GM19043 (cell line): ENCODE results near the gene COL5A3.

Experiments used
- ATAC-seq: cut with Tn5 transposase; IDR thresholded peaks from one replicate; pipeline ENCODE4 v1.9.1; 2021; ENCODE audit warnings: low read depth; ENCODE audit not compliant: unreplicated experiment

COL5A3 gene

DNA sequence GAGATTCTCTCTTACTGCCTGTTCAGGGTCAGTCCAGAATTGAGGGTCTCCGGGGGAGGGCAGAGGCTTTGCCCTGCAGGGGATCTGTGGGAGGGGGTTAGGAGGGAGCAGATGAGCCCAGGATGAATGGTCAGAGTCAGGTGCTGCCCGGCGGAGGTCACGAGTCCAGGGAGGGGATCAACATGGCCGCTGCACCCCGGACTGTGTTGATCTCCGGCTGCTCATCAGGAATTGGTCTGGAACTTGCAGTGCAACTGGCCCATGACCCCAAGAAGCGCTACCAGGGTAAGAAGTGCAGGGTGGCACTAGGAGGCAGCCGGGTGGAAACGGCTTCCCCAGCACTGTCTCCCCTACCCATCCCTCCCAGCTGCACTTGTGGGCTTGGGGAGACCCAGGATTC is 3.0 kb upstream of the COL5A3 start, which contains the start of gene RDH8:
Gene RDH8 (plus strand): TSS at position 168 of the 400 bp plus-strand sequence. CDS start 15 bp downstream, at position 183.
- no peak for ATAC-seq

DNA sequence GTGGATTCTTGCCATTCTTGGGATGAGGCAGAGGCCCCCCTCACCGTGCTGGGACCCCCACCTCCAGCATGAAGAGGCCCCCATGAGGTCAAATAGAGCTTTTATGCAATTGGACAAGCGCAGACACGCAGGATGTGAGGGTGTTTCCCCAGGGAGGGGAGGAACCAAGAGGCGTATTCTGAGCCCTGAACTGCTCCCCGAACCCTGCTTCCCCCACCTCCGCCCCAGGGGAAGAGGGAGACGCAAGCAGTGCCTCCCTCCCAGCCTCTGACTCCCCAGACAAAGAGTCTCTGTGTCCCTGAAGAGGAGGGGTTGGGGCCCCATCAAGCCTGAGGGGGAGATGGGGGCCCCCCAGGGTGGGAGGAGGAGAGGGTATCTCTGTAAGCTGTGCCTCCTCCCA is 1.7 kb upstream of the COL5A3 start:
- no peak for ATAC-seq

DNA sequence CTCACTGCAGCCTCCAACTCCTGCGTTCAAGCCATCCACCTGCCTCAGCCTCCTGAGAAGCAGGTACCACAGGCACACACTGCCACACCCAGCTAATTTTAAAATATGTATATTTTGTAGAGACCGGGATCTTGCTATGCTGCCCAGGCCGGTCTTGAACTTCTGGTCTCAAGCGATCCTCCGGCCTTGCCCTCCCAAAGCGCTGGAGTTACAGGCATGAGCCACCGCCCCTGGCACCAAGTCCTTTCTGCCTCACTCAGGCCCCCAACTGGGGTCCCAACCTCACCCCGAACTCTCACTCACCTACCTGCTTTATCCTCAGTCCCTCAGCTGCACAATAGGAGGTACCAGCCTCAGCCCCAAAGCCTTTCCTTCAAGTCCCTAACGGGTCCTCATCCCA is 635 bp upstream of the COL5A3 start:
- no peak for ATAC-seq

DNA sequence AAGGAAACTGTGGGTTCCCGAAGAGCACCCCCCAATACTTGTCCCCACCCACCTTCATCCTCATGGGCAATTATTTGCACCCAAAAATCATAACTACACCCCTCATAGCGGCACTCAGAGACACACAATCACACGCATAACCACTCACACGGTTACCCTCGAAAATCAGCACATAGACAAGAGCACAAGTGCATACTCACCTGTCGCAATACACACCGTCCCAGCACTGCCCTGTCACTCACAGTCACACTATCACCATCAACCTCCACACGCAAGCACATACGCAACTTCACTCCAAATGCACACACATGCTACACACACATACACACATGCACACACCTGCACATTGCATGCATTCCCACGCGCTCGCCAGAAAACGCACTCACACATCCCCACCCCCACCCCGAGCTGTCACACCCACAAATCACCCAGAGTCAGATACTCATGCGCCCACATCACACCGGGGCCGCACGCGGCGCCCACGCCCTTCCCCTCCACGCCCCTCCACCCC is 535 bp downstream of the COL5A3 start:
- no peak for ATAC-seq

DNA sequence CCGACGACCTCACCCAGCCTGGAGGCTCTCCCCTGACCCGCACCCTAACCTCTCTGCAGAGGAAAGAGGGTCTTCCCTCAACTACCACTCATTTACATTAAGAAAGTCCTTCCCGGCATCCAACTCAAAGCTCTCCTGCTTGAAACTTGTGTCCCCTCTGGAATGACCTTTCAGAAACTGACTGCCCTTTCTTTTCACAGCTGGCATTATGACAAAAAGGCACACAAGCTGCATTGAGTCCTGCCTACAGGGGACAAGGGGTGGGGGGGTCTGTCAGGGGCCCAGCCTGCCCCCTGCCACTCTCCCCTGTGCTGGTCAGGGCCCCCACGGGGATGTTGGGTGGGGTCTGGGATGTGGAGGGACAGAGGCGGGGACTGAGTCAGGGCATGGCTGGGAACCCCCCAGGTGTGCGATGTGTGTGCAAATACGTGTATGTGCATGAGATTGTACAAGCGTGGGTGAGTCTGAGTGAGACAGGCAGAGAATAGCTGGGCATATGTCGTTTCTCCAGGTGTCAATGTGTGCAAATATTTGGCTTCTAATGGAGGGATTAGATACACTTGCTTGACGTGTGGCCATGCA is 2.0 kb downstream of the COL5A3 start:
- no peak for ATAC-seq

DNA sequence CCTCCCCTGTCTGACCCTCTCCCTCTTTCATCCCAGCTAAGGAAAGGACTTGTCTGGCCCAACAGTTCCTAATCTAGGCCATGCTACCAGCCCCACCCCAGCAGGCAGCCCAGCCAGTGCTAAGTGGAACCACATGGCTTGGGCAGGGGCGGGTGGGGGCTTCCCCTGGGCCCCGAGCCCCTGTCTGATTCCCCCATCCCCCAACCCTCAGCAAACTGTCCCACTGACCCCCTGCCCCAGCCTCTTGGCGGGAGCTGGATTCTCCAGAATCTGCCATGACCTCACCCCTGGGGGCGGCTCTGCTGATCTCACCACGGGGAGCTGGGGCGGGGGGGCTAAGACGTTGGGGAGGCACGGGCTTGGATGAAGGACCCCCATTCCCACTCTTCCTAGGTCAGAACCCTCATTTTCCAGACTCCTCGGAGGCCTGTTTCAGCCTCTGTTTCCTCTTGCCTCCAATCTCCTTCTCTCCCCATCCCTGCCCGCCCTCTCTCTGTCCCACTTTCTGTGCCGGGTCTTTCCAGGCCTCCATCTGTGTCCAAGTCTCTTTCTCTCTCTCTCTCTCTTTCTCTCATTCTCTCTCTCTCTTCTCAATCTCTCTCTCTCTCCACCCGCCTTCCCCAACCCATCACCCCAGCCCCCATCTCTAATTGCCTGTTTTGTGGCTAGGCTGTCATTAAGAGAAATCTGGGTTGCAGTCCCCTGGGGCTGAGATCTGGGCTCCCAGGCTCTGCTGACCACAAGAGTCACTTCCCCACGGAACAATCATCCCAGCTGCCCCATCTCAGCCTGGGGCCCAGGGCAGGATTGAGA is 2.7 kb downstream of the COL5A3 start:
- ATAC-seq = no peak

DNA sequence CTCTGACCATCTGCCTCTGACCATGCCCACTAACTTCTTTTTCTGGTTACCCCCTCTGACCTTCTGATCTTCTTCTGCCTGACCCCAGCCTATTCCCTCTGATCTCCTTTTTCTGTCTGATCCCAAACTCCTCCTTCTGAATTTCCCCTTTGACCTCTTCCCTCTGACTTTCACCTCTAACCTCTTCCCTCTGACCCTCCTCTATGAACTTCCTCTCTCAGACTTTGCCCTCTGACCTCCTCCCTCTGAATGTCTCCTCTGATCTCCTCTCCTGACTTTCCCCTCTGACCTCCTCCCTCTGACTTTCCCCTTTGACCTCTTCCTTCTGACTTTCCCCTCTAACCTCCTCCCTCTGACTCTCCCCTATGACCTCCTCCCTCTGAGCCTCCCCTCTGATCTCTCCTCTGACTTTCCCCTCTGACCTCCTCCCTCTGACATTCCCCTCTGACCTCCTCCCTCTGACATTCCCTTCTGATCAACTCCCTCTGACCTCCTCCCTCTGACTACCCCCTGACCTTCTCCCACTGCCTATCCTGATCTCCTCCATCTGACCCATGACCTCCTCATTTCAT is 3.5 kb downstream of the COL5A3 start:
- ATAC-seq = no peak

DNA sequence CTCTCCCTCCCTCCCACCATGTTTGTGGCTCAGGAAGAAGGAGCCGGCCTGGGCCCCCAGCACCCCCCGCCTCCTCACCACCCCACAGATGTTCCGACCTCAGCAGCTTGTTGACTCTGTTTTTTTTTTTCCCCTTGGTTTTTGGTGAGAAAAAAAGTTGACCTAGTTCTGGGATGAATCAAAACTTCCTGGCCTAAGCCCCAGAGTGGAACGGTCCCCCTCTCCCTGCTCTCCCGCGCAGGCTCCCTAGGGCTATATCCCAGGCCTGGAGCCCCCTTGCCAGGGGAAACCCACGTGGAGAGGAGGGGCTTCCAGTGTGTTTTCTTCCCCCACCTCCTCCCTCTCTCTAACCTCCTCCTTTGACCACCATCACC is 4.0 kb downstream of the COL5A3 start:
- ATAC-seq = no peak

DNA sequence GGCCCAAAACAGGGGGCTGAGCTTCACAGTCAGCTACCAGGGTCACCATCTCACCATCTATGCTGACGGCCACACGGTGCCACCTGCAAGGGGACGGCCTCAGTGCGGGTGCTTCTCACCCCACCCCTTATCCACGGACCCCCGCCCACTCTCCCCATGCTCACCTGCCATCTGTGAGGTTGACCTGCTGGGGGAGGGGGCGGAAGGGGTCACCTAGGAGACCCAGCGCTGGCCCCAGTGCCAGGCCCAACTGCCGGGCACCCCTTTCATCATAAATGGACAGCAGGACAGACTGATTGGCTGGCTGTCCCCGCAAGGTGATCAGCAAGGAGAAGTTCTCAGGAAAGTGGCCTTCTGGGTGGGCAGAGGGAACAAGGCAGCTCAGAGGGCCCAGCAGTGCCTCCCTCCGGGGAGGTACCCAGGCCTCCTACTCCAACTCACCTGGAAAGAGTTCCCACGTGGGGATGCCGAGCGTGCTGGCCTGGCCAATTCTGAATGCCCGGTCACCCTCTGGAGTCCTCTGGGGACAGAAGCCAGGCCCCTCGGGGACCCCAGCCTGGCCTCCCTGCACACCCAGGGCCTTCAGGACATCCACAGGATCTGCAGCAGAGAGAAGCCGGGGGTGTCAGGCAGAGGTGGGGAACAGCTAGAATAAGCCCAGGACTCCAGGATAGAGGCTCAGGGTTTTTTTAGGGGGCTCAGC is 4.5 kb downstream of the COL5A3 start:
- ATAC-seq = no peak

DNA sequence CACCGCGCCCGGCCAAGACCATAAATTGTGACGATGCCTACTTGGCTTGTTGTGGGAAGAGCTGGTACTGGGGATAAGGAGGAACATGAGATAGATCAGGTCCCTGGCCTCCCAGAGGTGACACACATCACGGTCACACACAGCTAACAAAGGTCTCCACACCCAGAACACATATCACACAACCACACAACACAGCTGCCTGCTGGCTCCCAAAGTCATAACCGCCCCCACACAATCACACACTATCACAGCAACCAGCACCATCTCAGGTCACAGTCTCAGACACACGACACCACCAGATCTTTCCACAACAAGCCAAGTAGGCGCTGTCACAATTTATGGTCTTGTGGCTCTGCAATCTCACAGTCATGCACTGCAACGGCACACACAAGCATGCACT is 5.7 kb downstream of the COL5A3 start:
- no peak for ATAC-seq

DNA sequence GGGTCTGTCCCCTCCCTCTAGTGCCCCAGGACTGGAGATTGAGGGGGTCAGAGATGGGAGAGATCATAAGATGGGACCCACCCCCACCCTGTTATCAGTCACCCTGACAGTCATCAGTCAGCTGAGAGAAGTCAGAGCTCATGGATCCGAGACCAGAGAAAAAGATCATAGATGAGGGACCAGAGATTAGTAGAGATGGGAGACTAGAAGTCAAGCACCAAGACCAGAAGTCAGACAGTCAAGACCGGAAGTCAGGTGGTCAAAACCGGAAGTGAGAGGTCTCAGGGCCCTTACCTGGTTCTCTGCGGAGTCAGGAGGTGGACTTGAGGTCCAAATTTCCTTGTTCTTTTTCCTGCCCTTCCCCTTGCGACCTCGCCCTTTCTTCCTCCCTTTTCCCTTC is 7.0 kb downstream of the COL5A3 start:
- no peak for ATAC-seq

DNA sequence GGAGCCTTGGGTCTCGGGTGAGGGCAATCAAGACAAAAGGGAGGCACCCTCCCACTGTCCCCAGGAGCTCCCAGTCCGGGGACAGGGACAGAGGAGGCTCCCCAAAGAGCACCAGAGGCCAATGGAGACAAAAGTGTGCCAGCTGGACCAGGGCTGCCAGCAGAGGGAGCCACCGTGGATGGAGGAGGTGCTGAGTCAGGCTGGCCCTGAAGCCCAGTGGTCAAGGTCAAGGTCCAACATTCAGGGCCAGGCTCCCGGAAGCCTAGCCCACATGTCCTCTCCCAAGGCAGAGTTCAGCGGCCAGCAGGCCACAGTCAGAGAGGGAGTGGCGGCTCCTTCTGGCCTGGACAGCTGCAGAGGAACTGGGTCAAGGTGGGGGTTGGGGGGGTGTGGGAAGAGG is 8.4 kb downstream of the COL5A3 start:
- no peak for ATAC-seq

DNA sequence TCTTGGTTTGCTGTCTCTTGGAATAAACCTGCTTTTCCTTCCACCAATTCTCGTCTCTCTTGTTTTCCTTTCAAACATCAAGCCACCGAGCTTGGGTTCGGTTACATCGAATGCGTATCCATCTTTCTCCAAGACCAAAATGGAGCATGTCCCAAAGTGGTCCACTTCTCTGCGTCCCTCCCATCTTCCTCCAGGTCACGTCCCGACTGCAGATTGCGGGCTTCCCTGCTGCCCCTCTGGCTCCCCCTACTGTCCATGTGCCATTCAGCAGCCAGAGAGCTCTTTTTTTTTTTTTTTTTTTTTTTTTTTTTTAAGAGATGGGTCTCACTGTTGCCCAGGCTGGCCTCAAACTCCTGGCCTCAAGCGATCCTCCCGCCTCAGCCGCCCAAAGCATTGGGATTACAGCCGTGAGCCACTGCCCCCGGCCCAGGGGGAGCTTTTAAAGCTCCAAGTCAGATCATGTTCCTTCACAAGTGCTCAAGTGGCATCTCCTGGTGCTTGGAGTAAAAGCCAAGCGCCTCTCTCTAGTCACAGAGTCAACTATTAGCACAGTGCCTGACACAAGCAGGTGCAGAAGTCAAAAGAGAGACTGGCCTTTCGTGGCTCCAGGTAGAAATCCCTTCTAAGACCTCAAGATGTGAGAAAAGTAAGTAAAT is 10.0 kb downstream of the COL5A3 start:
- ATAC-seq = no peak

DNA sequence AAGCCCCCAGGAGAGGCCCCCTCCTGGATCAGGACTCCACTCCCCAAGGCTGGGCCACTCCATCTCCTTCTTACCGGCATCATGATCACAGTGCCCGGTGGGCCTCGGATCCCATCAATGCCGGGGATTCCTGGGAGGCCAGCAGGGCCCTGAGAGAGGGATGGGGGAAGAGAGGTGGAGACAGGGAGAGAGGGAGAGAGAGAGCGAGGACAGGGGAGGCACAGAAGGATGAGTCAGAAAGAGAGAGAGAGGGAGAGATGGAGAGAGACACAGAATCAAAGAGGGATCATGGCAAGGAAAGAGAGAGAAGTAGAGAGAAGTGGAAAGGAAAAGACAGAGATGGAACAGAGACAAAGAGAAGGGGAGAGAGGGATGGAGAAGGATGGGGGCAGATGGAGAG is 13.8 kb downstream of the COL5A3 start:
- no peak for ATAC-seq

DNA sequence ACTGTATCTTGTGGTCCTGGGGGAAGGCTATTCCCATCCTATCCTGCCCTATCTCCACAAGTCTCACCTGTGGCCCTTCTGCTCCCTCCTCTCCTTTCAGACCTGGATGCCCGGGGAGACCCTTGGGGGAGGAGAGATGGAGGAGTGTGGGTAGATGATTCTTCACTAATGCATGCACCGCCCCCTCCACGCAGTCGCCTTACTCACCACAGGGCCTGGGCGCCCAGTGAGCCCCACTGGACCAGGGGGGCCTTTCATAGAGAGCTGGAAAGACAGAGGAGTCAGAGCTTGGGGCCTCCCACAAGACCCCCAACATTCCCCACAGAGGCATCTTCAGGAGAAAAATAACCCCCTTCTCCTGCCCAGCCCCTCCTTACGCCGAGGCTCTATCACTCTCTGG is 14.3 kb downstream of the COL5A3 start:
- no peak for ATAC-seq

DNA sequence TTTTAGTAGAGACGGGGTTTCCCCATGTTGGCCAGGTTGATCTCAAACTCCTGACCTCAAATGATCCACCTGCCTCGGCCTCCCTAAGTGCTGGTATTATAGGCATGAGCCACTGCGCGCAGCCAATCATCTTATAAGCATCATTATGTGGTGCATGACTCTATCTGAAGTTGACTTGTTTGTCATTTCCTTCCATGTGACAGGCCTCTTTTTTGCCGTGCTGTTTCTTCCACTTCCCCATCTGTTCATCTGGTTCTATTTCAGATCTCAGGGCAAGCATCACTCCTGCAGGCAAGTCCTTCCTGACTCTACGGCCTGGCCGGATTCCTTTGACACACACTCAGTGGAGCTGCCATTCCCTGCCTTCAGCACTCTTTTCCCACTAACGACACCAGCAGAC is 15.2 kb downstream of the COL5A3 start:
- no peak for ATAC-seq

DNA sequence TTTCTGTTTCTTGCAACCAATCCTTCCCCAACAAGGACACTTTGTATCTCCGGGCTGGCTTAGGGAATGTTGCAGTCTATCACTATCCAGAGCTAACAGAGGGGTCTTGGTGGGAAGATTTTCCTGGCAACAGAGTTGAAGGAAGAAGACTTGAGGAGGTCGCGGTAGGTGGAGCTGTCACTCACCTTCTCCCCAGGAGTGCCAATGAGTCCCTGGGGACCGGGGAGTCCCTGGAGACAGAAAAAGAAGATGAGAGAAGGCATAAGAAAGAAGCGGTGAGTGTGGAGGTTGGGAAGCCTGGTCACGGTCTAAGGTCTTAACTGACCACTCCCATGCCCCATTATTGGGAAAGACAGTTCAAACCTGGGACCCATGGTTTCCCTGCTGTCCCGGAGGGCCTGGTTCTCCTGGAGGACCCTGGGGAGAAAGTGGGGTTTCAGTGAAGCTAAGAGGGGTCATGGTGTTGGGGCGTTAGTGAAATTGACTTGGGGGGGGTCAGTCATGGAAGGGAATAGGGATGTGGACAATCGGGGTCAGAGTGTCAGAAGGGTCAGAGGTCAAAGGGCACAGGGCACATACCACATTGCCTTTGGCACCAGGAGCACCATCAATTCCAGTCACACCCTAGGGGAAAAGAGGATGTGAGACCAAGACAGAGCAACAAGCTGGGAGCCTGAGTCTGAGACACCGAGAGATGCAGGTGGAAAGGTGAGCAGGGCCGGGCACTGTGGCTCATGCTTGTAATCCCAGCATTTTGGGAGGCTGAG is 18.7 kb downstream of the COL5A3 start:
- no peak for ATAC-seq

DNA sequence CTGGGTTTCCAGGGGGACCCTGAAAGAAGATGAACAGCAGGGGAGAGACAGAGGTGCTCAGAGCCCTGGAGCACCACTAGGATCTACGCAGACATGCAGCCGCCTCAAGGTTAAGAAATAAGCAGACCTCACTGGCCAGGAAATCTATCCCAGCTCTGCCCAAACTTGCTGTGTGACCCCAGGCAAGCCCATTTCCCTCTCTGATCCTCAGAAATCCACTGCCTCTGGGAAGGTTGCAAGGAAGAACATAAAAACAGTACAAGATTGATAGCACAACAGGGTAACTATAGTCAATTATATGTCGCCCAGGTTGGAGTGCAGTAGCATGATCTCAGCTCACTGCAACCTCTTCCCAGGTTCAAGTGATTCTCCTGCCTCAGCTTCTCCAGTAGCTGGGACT is 20.8 kb downstream of the COL5A3 start:
- no peak for ATAC-seq

DNA sequence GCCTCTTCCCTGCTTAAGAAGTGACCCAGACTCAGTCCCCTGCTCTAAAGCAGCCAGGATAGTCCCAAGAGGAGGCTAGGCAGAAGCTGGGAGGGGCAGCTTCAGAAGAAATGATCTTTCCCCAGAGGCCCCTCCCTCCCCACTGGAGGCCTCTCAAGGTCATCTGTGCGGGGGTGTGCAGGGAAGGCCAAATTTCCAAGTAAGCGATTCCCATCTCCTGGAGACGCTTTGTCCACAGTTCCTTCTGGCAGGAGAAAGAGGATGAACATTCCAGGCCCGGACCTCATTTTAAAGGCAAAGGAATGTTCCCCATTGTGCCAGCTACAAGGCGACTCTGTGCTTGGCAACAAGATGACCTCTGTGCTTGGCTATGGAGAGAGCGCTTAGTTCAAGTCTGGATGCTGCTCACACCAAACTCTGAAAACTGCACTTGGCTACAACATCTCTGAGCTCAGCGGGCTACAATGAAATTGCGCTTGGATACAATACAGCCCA is 23.5 kb downstream of the COL5A3 start:
- ATAC-seq = no peak
